Left lung (tissue), 10 donors: ENCODE results near the gene MPPED2. TPM values are rescaled to one million over a fixed set of nuclear protein-coding genes. Genes with fewer than 3 reads are reported as not detected.

Experiments used
- ATAC-seq: fragments of 200-7000 bp; cut with Tn5 transposase; one replicate; pipeline ENCODE4 v1.9.1; 2020; ENCODE audit warnings: moderate library complexity
- DNase-seq, 4 donors: peaks; one replicate each; pipeline ENCODE4 v3.0.0-alpha.2; 2013 to 2020
- H3K27ac ChIP-seq, 2 donors: fragments of 200-600 bp; sonication (generic) in 1 of 2; one replicate each; pipeline versions ENCODE4 v1.5.0 to v1.8.0; 2020 to 2021
- H3K27me3 ChIP-seq, 2 donors: fragments of 200-600 bp; sonication (generic) in 1 of 2; one replicate each; pipeline versions ENCODE4 v1.5.0 to v1.8.0; 2020 to 2021
- H3K36me3 ChIP-seq, 2 donors: fragments of 200-600 bp; sonication (generic) in 1 of 2; one replicate each; pipeline versions ENCODE4 v1.5.0 to v1.8.0; 2020 to 2021
- H3K4me1 ChIP-seq, 2 donors: fragments of 200-600 bp; one replicate each; pipeline ENCODE4 v1.8.0; 2021
- H3K4me3 ChIP-seq, 2 donors: fragments of 200-600 bp; sonication (generic) in 1 of 2; one replicate each; pipeline versions ENCODE4 v1.5.0 to v1.8.0; 2020 to 2021; ENCODE audit warnings: mild to moderate bottlenecking in 1 of 2
- H3K9me3 ChIP-seq, 2 donors: fragments of 200-600 bp; sonication (generic) in 1 of 2; one replicate each; pipeline versions ENCODE4 v1.5.0 to v1.8.0; 2020 to 2021
- intact Hi-C, 2 donors: fragments of 100-400 bp; cut with DNase I; formaldehyde crosslinking; loops; one replicate each; pipeline versions ENCODE4 v1.11.2 to v1.14.2; 2022
- polyA plus RNA-seq, 6 donors: library from polyadenylated mRNA; unstranded; fragments of 120-200 nt; gene quantifications; one replicate each; pipeline ENCODE4 v1.2.1, GENCODE V29; 2013; ENCODE audit not compliant: insufficient read length in 6 of 6
- total RNA-seq, 2 donors: library from RNA; stranded (reverse); fragmentation: NEBNext Ultra II Directional; extraction: Animal tissue kit (Norgen Biotek cat#: 25700); gene quantifications; one replicate each; pipeline ENCODE4 v1.2.1, GENCODE V29; 2021
- TF ChIP-seq, protein P1 (sequence below), 2 donors: fragments of 200-600 bp; sonication (generic) in 1 of 2; IDR thresholded peaks; one replicate each; pipeline versions ENCODE4 v1.5.0 to v1.8.0; 2021; ENCODE audit warnings: antibody characterized with exemption in 2 of 2
- donor health status: DM: no; HTN: yes; CAD: no.
- donor health status: DM: no; HTN: no; CAD: no.

MPPED2 gene
- total and polyA plus RNA-seq, 8 donors, result 0.26 to 5.3 (median 3.2) TPM

- TF ChIP-seq, protein P1, sequence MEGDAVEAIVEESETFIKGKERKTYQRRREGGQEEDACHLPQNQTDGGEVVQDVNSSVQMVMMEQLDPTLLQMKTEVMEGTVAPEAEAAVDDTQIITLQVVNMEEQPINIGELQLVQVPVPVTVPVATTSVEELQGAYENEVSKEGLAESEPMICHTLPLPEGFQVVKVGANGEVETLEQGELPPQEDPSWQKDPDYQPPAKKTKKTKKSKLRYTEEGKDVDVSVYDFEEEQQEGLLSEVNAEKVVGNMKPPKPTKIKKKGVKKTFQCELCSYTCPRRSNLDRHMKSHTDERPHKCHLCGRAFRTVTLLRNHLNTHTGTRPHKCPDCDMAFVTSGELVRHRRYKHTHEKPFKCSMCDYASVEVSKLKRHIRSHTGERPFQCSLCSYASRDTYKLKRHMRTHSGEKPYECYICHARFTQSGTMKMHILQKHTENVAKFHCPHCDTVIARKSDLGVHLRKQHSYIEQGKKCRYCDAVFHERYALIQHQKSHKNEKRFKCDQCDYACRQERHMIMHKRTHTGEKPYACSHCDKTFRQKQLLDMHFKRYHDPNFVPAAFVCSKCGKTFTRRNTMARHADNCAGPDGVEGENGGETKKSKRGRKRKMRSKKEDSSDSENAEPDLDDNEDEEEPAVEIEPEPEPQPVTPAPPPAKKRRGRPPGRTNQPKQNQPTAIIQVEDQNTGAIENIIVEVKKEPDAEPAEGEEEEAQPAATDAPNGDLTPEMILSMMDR (IDR thresholded peaks at IDR 0.05), result no peak
- no peak for ATAC-seq
- peaks cover 10 to 34% of the 10 kb centered on the region in 2 donors for H3K27me3 ChIP-seq
- no peaks in the 10 kb centered on the region for H3K36me3 ChIP-seq
- no peaks in the 10 kb centered on the region for H3K9me3 ChIP-seq
- no peak for DNase-seq
- no peak overlapping the region for H3K27ac ChIP-seq
- intact Hi-C loops, result no loop called here
- H3K4me1 ChIP-seq, result peaks cover 3 to 4% of the 10 kb centered on the region in 2 donors
- no peak overlapping the region for H3K4me3 ChIP-seq
Measured at GRCh38 chr11:30579415-30580175, 6.6 kb downstream of the MPPED2 start.

DNA sequence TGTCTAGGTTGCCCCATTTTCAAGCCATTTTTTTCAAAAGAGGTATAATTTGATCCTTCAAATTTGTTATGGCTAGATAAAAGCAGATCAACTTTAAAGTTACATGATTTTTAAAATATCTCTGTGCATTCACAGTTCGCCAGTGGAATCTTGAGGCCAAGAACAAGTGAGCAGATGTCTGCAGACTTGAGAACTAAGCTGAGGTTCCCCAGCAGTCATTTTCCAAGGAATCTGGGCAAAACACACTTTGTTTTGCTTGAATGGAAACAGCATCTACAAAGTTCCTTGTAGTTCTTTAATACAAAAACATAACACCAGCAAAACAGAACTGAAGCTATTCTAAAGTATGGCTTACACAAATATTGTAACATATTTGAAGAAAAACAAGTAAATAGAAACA is 7.7 kb downstream of the MPPED2 start:
- Histone ChIP-seq H3K27me3 (peaks cover 0 to 22% of the 10 kb centered on the region in 2 donors), H3K4me1 (no peaks in the 10 kb centered on the region), H3K27ac (no peak overlapping the region), H3K9me3 (no peaks in the 10 kb centered on the region), H3K36me3 (no peaks in the 10 kb centered on the region), H3K4me3 (no peak overlapping the region)
- ATAC-seq (no peak), DNase-seq (no peak)
- TF ChIP-seq, protein P1 (IDR thresholded peaks at IDR 0.05), result no peak
- intact Hi-C loops, result no loop called here

- H3K27me3 ChIP-seq, result no peaks in the 10 kb centered on the region
- TF ChIP-seq, protein P1 (IDR thresholded peaks at IDR 0.05), result no peak
- H3K4me1 ChIP-seq, result no peaks in the 10 kb centered on the region
- H3K4me3 ChIP-seq, result no peak overlapping the region
- H3K27ac ChIP-seq, result no peak overlapping the region
- intact Hi-C loops, result no loop called here
- ATAC-seq (no peak), DNase-seq (no peak)
- H3K36me3 ChIP-seq, result no peaks in the 10 kb centered on the region
- H3K9me3 ChIP-seq, result no peaks in the 10 kb centered on the region
Measured at GRCh38 chr11:30573951-30574350, 12.2 kb downstream of the MPPED2 start.

- no peaks in the 10 kb centered on the region for H3K36me3 ChIP-seq
- TF ChIP-seq, protein P1 (IDR thresholded peaks at IDR 0.05), result no peak
- peak in 1 of 4 donors; percentile 22 for DNase-seq
- intact Hi-C loops, result no loop called here
- no peak overlapping the region for H3K4me3 ChIP-seq
- no peaks in the 10 kb centered on the region for H3K27me3 ChIP-seq
- H3K27ac ChIP-seq, result no peak overlapping the region
- no peak for ATAC-seq
- H3K4me1 ChIP-seq, result no peaks in the 10 kb centered on the region
- H3K9me3 ChIP-seq, result no peaks in the 10 kb centered on the region
Measured at GRCh38 chr11:30568931-30569330, 17.2 kb downstream of the MPPED2 start.

GRCh38 chr11:30567644-30568043 is 18.5 kb downstream of the MPPED2 start:
- TF ChIP-seq, protein P1 (IDR thresholded peaks at IDR 0.05), result no peak
- H3K4me1 ChIP-seq, result no peaks in the 10 kb centered on the region
- no peaks in the 10 kb centered on the region for H3K9me3 ChIP-seq
- H3K27ac ChIP-seq, result no peak overlapping the region
- H3K36me3 ChIP-seq, result no peaks in the 10 kb centered on the region
- intact Hi-C loops, result no loop called here
- H3K4me3 ChIP-seq, result no peak overlapping the region
- ATAC-seq (no peak), DNase-seq (no peak)
- H3K27me3 ChIP-seq, result no peaks in the 10 kb centered on the region
